RWPE1 (cell line): ENCODE data around the gene NODAL.
A peak's percentile ranks its signal among the peaks of the same experiment; 100 is the strongest.

Source experiments
- CTCF ChIA-PET: fragments of 350-600 bp; sonication (Branson Sonifier 250); formaldehyde crosslinking; extraction: SDS; loops from one replicate; lab custom pipeline; 2021; lab: Yijun Ruan, JAX
- POLR2A ChIA-PET: fragments of 400-600 bp; formaldehyde crosslinking; extraction: SDS; loops from one replicate; lab custom pipeline; 2020; ENCODE audit warnings: antibody characterized with exemption; ENCODE audit not compliant: low non-redundant PET; lab: Yijun Ruan, JAX
- DNase-seq: peaks from one replicate; pipeline ENCODE4 v3.0.0; 2012; ENCODE audit warnings: low spot score
- H3K27ac ChIP-seq: fragments of 450-650 bp; 2 replicates; pipeline ENCODE4 v1.5.1; 2017
- TF ChIP-seq, protein P1 (sequence below): fragments of 450-650 bp; conservative IDR thresholded peaks from 2 replicates; pipeline ENCODE4 v1.5.1; 2017; ENCODE audit warnings: low read depth, mild to moderate bottlenecking

Gene NODAL

DNA sequence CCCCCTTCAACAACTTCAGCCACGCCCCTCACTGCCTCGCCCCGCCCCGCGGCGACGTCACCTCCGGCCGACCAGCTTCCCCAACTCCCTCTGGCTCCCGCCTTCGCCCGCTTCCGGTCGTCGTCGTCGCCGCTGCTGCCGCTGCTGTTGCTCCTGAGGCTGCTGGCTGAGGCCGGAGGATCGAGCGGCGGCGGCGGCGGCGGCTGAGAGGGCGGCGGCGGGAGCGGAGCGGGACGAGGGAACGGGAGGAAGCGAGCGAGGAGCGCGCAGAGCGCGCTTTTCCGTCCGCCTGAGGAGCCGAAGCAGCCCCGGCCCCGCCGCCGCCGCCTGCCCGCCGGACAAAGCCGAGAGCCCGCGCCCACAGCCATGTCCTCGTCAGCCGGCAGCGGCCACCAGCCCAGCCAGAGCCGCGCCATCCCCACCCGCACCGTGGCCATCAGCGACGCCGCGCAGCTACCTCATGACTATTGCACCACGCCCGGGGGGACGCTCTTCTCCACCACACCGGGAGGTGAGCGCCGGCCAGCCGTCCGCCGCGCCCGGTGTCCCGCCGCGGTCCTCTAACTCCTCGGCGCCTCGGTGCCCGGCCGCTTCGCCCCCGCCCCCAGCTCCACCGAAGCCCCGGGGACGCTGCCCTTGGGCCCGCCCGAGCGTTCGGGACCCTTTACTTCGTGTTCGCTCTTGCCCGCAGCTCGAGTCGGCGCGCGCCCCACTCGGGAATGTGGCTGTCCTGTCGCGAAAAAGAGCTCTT, 37.3 kb downstream of the NODAL start, which contains the start of gene EIF4EBP2:
Gene EIF4EBP2, plus strand, starts transcription at position 110 of the 751 bp plus-strand sequence. Its CDS starts 257 bp downstream, at position 367.
- H3K27ac ChIP-seq = peak within 1 kb of the TSS; percentile 95
- DNase-seq = peak; percentile 94
- ChIA-PET CTCF (interaction anchor here (0.7 to 1.4 kb wide), 3 partner anchors 15 to 39 kb away, joined by 3 to 4 read pairs (median 4); no protein-coding TSS in a partner anchor), POLR2A (interaction anchor here (0.6 to 1.0 kb wide), 3 partner anchors 193 to 258 kb away, joined by 3 to 5 read pairs (median 3); partner anchors contain the start of genes SAR1A and TYSND1)
- TF ChIP-seq, protein P1, sequence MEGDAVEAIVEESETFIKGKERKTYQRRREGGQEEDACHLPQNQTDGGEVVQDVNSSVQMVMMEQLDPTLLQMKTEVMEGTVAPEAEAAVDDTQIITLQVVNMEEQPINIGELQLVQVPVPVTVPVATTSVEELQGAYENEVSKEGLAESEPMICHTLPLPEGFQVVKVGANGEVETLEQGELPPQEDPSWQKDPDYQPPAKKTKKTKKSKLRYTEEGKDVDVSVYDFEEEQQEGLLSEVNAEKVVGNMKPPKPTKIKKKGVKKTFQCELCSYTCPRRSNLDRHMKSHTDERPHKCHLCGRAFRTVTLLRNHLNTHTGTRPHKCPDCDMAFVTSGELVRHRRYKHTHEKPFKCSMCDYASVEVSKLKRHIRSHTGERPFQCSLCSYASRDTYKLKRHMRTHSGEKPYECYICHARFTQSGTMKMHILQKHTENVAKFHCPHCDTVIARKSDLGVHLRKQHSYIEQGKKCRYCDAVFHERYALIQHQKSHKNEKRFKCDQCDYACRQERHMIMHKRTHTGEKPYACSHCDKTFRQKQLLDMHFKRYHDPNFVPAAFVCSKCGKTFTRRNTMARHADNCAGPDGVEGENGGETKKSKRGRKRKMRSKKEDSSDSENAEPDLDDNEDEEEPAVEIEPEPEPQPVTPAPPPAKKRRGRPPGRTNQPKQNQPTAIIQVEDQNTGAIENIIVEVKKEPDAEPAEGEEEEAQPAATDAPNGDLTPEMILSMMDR = no peak

DNA sequence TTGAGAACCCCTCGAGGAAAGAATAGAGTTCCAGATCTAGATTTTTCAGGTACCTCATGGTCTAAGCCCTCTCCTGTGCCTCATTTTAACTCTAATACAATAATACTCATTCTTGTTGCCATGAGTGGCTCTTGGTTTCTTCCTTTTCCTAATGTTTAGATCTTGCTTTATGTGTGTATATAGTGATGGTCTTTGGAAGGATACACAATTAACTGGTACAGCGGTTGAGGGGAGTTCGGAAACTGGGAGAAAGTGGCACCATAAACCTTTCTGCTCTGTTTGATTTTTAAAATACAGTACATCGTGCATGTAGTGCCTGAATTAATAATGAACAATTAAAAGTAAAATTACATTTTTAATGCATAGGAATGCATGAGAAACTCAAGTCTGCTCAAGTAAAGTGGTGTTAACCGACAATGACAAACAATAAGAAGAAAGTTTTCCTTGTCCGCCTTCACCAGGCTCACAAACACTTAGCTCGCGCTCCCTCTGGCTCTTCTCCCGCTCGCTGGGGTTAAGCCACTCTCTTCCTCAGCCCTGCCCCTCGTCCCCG, 37.9 kb downstream of the NODAL start:
- TF ChIP-seq, protein P1 = no peak
- ChIA-PET CTCF (interaction anchor here (0.6 to 0.7 kb wide), 2 partner anchors 121 to 155 kb away, joined by 3 read pairs; no protein-coding TSS in a partner anchor), POLR2A (interaction anchor here (0.6 to 1.0 kb wide), 4 partner anchors 24 to 257 kb away, joined by 3 to 5 read pairs (median 4); partner anchors contain the start of genes SAR1A and TYSND1)
- peak overlapping the region; percentile 95 for H3K27ac ChIP-seq
- no peak for DNase-seq

DNA sequence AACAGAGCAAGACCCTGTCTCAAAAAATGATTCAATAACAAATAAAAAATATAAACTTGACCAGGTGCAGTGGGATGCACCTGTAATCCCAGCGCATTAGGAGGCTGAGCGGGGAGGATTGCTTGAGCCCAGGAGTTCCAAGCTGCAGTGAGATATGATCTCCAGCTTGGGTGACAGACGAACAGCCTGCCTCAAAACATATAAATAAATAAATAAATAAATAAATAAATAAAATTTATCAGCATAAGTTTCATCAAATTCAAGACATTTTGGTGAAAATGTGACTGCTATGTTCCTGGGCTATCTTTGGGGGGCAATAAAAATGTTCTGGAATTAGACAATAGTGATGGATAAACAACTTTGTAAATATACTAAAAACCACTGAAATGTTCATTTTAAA, 42.3 kb downstream of the NODAL start:
- H3K27ac ChIP-seq = no peak overlapping the region
- no peak for DNase-seq
- ChIA-PET CTCF (no interaction called here), POLR2A (interaction anchor here (0.7 kb wide), 1 partner anchor 11 kb away, joined by 9 read pairs; no protein-coding TSS in a partner anchor)
- TF ChIP-seq, protein P1 = no peak

DNA sequence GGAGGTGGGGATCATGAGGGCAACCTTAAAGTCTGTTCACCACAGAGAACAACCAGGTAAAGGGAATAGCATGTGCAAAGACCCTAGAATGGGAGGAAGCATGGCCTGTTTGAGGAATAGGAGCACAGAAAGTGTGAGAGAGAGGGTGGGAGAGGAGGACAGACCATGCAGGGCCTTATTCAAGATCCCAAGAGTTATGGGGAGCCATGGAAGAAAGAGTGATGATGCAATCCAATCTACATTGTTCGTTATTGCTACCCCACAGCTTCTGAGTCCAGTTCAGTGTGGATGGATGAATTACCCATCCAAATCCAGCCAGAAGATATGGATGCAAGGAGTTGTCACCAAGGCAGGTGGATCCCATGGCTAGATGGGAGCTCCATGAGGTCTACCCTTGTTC, 45.3 kb downstream of the NODAL start:
- CTCF ChIA-PET = interaction anchor here (0.6 to 1.5 kb wide), 2 partner anchors 9 to 261 kb away, joined by 4 to 6 read pairs; no protein-coding TSS in a partner anchor
- DNase-seq = no peak
- H3K27ac ChIP-seq = no peak overlapping the region
- TF ChIP-seq, protein P1 = no peak
- POLR2A ChIA-PET = interaction anchor here (0.6 kb wide), 1 partner anchor 18 kb away, joined by 6 read pairs; no protein-coding TSS in a partner anchor

DNA sequence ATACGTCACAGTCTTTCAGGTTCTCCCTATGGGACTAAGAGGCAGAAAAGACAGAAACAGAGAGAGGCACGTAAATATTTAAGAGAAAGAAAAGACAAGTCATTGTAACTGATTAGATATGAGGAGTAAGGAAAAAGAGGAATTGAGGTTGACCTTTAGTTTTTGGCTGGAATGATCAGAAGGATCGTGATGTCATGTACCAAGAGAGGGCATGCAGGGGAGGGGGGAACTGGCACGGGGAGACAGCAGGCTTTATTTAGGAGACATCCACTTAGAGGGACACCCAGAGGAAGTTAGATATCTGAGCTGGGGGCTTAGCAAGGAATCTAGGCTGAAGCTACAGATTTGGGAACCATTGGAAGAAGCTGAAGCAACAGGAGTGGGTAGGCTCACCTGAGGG, 49.8 kb downstream of the NODAL start:
- POLR2A ChIA-PET = no interaction called here
- TF ChIP-seq, protein P1 = no peak
- DNase-seq = no peak
- CTCF ChIA-PET = no interaction called here
- H3K27ac ChIP-seq = no peak overlapping the region
